HG03139 (cell line): ENCODE measurements around the gene NUDT1.

Experiments used
- ATAC-seq: cut with Tn5 transposase; IDR thresholded peaks from one replicate; pipeline ENCODE4 v1.9.1; 2021; ENCODE audit not compliant: unreplicated experiment

The NUDT1 gene

DNA sequence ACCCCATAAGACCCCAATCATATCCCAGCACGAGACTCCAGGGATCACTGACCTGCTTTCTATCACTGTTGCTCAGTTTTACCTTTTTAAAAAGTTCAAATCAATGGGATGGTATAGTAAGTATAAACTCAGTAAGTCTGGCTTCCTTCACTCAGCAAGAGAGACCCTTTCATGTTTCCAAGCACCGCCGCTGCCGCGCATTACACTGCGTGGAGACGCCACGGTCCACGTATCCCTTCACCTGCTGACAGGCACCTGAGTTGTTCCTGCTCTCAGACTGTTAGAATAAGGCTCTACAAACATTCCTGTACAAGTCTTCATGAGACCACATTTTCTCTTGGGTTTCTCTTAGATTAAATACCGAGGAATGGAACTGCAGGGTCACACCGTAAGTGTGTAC is 37.6 kb upstream of the NUDT1 start:
- ATAC-seq: no peak

DNA sequence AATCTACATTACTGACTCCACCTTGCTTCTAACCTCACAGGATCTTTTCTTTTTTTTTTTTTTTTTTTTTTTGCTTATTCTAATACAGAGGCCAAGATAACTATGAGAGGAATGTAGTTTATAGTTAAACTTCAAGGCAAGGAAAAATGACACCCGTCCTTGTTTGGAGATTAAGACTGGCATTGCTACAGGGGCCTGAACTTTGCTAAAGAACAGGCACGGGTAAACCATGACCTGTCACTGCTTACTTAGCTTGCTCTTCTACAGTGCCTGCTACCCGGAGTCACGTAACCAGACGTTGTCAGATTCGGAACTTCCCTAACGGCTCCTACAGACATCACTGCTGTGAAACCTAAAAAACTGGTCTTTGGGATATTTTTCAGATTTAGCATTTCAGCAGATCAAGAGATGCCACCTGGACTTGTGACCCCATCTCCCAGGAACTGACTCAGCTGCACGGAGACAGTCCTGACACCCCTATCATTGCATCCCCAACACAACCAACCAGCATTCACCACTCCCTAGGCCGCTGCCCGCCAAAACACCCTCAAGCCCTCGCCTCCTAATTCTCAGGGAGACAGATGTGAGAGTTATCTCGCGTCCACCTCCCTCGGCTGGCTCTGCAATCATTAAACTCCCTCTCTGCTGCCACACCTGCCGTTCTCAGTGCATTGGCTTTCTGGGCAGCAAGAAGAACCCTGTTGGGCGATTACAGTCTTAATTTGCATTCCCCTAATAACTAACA is 36.8 kb upstream of the NUDT1 start:
- no peak for ATAC-seq

DNA sequence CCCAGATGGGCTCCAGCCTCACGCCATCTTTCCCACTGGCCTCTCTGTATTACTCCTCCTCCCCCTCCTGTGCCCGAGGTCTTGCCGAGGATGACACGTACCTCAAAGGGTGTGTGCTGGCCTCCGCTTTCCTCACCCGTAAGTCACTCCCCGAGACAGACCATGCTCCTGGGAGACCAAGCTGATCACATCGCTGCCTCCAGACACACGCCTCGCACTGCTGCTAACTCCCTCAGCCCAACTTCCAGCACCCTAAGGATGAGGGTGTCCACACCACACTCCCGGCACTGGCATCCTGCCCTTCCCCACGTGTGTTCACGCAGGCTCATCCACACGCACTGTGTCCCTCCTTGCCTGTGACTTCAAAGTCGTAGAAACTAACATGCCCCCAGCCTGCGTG is 33.3 kb upstream of the NUDT1 start:
- no peak for ATAC-seq

DNA sequence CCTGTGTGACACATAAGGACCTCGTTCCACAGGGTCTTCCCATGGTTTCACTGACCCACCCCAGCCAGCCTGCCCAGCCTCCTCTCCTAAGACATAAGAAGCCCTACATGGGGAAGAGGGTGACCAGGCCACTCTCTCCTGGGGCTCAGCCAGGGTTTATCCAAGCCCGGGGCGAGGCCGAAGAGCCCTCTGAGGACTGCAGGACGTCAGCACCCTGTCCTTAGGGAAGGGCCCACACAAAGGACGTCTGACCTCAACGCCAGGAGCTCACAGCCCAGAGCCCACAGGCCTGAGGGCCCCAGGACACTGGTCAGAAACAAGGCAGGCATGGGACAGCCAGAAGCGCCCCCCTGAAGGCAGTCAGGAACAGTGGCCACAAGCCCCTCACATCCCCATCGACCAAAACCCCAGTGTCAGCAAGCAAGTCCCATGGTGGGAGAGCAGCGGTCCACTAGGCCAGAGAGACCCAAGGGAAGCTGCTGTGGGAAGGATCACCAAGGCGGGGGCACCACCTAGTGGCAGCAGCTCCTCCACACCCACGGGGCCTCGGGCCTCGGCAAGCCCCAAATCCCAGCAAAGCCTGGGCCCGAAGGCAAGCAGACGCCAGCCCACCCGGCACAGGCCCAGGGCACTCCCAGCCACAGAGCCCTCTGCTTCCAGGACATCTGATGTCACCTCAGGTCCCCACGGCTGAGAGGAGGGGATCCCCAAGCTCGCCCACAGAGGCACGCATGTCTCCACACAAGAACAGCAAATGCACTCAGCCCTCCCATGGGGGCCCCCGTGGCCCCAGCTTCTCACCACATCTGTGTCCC is 32.7 kb upstream of the NUDT1 start:
- no peak for ATAC-seq

DNA sequence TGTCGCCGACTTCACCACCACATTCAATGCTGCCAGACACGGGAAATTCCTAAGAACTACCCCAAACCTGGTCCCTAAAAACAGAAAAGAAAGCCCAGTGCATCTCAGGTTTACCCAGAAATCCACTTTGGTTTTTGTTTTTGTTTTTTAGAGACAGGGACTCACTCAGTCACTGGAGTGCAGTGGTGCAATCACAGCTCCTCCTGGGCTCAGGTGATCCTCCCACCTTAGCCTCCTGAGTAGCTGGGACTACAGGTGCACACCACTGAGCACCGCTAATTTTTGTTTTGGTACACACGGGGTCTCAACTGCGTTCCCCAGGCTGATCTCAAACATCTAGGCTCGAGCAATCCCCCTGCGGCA is 32.1 kb upstream of the NUDT1 start:
- ATAC-seq: no peak

DNA sequence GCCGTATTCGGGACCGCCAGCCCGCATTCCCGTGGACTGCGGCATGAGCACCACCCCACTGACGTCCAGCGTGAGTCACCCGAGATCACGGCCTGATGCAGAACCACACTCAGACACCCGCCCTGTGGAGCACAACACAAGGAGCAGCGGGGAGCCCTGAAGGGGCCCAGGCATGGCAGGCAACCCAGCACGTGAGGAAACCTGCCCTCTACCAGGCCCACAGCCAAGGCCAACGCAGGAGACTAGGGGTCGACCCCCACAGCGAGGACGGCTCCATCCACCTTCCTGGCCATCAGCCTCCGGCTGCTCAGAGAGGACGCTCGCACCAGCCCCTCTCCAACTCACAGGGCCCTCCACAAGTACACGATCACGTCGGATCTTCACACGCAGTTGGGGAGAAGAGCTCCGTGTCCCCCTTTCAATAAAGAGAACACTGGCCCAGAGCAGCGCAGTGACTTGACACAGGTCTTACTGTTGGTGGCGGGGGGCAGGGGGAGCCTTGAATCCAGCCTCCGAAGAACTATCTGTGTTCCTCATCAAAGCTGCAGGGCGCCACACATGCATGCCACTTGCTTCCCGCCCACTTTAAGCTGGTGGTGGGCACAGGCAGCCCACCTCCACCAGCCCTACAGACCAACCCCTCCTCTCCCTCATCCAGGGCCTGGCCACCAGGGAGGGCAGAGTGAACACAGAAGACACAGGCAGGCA is 31.3 kb upstream of the NUDT1 start:
- no peak for ATAC-seq

DNA sequence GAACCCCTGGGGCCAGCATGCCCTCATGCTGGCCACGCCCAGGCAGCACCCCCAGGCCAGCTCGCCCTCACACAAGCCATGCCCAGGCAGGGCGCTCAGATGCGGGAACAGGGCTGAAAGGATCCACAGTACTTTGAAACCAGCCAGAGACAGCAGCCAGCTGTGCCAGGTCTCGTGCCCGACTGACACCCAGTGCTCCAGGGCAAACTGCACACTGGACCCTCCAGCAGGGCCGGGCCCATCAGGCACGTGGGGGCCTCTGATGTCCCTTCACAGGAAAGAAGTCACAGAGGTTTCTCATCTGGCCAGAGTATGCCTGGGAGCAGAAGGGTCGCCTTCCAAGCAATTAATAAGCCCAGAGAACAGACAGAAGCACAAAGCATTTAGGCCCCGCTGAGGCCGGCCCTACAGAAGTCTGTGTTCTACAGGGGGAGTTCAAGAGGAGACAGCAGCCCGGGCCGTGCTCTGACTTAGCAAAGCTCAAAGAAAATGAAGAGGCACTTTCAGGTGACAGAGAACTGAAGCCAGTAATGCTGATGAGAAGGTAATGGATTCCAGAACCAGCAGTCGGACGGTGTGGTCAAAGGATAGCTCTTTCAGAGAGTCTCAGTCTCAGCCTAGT is 30.7 kb upstream of the NUDT1 start:
- ATAC-seq: no peak

DNA sequence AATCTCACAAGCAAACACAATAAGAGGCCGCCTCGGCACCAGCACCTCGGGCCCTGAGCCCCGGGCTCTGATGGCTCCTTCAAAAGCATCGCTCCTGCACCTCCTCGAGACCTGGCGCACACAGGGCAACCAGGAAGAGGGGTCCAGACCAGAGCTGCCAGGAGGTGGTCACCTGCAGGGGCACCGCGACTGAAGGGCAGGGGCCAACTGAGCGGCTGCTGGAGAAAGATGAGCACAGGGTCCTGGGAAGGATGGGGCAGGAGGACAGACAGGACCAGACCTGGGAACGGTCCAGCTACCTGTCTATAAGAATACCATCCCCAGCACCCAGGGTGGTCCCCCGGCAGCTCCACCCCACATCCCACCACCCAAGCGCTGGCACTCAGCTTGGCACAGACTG is 30.1 kb upstream of the NUDT1 start:
- ATAC-seq: no peak

DNA sequence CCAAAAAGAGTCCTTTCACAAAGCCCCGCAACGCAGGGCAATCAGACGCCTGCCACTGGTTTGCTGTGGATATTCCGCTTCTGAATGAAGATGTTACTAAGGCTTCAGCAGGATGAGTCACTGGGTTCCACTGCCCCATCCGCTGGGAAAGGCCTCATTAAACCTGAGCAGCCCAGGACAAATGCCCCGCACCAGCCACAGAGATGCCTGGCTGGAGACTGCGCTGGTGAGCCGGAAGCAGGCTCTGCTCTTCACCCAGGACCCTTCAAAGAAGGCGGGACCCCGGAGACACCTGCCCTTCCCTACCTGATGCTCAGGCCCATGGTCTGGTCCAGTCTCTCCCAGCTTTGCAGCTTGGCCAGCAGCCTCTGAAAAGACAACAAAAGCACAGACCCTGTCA is 29.1 kb upstream of the NUDT1 start:
- no peak for ATAC-seq

DNA sequence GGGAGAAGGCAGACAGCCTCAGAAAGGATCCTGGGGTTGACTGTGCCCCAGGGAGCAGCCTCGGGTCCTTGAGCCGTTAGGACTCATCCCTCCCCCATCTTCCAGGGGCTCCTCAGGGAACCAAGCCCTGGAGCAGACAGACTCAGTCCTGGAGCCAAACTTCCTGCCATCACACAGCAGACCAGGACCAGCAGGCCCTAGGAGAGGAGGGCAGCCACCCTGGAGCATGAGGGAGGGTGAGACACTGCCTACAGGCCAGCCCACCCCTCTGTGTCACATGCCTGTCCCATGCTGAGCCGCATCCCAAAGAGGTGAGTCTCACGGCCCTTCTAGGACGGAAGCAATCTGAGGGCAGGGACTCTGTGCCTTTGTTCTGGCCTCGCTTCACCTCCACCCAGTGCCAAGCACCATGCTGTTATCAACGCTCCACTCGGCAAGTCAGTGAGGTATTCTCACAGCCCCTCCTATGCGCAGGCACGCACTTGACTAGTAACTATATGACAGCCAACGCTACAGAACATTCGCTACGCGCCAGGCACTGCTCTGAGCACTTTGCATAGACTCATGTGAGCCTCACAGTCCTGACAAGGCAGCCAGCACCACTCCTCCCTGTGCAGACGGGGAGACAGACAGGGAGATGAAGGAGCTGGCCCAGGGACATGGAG is 28.3 kb upstream of the NUDT1 start:
- no peak for ATAC-seq

DNA sequence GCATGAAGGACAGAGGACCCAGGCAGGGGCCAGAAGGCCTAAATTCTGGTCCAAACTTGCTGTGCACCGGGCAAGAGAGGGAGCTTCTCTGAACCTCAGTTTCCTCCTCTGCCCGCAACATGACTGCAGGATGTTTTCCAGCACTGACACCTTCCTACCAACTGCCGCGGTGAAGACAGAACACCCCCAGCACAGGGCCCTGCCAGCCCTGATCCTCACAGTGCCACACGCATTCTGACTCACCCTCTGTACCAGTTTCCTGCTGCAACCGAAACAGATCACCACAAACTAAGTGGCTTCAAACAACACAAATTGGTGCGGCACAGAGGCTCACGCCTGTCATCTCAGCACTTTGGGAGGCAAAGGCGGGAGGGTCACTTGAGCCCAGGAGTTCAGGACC is 27.4 kb upstream of the NUDT1 start:
- ATAC-seq: no peak

DNA sequence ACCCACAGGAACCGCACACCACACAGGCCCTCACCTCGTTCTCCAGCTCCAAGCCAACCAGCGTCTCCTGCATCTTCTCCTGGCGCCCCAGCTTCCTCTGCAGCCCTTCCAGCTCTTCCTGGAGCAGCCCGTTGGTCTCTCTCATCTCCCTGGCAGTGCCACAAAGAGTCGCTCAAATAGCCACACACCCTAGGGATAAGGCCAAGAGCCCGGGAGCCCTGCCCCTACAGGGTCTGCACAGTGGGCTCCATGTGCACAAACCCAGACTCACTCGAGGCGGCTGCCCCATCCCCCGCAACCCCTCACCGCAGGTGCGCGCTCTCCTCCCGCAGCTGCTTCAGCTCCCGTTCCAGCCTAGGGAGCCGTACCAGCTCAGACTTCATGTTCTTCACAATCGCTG is 26.2 kb upstream of the NUDT1 start:
- ATAC-seq: no peak

DNA sequence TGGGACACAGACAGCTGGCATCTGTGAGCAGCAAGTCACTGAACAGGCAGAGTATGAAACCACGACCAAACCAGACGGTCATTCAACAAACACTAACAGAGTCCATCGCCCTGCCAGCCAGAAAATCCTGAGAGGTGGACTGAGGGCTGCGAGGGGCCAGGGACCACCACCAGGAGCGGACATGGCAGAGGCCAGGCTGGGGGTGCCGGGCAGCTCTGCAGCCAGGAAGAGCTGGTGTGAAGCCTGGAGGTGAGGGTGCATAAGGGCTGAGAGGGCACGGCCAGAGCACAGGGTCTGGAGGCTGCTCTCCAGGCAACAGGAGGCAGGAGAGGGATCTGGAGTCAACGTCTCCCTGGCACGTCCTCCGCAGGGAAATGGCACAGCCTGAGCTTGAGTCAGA is 24.8 kb upstream of the NUDT1 start:
- ATAC-seq: no peak

DNA sequence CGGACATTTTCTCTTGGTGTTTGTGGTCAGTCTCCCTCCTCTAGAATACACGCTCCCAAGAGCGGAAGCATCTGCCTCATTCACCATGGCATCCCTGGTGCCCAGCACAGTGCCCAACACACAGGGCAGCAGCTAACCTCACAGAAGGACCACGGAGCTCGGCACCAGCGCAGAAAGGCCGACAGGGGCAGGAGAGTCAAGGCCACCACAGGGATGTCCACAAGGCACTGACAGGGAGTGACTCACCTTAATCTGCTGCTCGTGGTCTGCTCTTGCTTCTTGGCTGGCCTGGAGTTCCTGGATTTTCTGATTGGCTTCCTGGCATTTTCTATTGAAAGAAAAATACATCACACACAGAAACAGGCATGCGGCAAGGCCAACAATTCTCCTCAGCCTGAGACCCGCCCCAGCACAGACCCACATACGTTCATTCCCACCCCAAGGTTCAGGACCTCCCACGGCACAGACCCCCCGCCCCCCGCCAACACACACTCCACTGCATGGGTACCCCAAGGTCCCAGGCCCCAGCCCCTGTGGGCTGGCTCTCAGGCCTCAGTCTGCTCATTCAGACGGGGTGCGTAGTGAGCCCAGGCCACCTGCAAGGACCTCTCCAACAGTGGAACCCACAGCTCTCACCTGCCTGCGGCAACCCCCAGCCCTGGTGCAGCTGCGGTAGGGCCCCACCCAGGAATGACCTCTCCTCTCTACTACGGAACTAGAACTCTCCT is 24.1 kb upstream of the NUDT1 start:
- no peak for ATAC-seq

DNA sequence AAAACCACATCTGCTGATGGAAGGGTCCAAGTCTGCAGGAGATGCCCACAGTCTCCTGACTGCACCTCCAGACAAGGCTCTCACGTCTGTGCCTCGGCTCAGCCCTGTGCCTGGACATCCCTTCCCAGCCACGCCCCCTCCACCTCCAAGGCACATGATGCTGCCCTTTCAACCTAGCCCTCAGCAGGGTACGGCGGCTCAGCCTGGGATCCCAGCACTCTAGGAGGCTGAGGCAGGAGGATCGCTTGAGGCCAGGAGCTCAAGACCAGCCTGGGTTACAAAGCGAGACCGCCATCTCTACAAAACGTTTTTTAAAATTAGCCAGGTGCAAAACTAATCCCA is 23.6 kb upstream of the NUDT1 start:
- ATAC-seq: no peak

DNA sequence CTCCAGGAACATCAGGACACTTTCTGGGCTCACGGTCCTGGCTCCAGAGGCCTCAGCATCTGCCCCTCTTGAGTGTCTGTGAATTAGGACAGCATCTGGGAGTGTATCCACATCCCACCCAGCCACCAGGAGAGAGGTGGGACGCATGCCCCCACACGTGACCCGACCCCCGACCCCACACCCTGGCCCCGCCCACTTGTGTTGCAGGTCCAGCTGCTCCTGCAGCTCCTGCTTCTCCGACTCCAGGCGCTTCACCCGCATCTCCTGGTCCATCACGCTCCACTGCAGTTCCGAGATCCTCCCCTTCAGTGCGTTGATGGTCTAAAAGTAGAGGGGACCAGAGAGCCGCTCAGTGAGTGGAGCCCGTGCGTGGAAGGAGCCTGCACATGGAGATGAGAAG is 22.9 kb upstream of the NUDT1 start:
- no peak for ATAC-seq

DNA sequence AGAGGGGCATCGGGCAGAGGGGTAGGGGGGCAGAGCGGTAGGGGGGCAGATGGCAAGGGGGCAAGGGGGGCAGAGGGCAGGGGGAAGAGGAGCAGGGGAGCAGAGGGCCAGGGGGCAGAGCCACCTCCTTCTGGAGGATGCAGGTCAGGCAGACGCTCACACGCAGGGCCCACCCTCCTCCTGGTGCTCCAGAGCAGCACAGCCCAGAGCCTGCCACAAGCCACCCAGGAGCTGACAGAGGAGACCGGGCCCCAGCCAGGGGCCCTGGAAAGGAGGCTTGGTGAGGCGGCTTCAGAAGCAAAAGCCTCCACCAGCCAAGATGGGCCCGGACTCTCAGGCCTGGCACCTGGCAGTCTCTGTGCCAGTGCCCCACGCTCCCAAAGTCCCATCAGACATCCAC is 22.4 kb upstream of the NUDT1 start:
- no peak for ATAC-seq

DNA sequence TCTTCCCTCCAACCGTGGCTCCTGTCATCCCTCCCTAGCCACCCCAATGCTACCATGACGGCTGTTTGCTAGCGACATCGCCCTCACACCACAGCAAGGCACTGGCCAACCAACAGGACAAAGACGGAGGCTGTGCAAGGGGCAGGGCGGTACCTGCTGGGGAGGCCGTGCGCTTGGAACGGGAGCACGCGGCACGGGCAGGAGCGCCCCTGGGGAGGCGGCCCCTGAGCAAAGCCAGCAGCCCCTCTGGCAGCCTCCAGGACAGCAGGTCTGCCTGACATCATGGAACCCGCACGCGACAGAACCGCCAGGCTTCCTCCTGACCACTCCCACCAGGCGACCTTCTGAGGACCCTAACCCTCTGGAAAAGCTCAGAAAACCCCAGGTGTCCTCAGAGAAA is 22.0 kb upstream of the NUDT1 start:
- no peak for ATAC-seq

DNA sequence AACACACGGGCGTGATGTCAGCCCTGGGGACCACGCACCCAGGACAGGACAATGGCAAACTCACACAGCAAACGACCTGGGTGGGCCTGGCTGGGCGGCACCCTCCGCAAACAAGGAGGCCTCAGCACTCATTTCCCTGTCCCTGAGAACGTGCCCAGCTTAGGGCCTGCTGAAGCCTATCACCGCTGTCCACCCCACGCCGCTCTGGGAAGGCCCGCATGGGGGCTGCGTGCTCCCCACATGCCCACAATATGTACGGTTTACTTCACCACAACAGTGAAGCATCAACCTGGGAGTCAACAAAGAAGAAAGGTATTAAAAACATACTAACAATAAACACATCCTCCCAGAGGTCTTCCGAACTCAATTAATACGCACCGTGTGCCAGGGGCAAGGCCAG is 21.5 kb upstream of the NUDT1 start:
- no peak for ATAC-seq

DNA sequence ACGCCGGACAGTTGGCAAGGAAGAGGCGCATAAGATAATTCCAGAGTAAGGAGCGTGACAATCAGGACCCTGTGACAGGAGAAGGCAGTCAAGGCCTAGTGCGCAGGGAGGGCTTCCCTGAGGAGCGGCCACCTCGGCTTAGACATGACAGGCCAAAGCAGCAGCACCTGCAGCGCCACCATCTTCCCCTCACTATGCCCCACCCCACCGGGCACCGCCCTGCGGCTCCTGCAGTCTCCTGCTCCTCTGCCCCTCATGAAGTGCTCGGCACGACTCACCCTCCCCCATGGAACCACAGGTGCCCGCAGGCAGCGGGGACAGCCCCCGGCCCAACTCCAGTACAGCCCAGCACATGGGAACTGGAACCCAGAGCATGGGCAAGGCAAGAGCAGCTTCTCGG is 21.1 kb upstream of the NUDT1 start:
- no peak for ATAC-seq

DNA sequence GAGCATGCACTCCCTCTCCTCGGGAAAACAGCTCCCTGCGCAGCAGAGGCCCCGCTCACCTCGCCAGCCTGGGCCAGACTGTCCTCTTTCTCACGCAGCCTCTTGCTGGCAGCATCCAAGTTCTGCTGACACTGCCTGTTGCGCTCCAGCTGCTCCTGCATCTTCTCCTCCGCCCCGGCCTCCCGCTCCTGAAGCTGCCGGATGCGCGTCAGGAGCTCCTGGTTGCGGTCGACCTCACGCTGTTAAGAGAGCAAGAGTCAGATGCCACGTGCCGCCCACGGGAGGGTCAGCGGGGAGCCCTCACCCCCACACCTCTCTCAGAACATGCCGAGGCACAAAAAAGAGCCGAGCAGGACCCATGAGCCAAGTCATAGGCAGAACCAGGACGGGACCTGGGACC is 19.5 kb upstream of the NUDT1 start:
- no peak for ATAC-seq
